HepG2 (cell line): Measurements from ENCODE around the gene AGPAT2.

Experiments used
- EZH2 ChIP-seq: conservative IDR thresholded peaks from 2 replicates; pipeline ENCODE4 v1.6.1; 2012; ENCODE audit warnings: mild to moderate bottlenecking, low read depth, low read length, moderate library complexity
- JUNB ChIP-seq: sonication (generic); formaldehyde crosslinking; IDR thresholded peaks from 2 replicates; pipeline ENCODE4 v1.8.0; 2022; ENCODE audit warnings: missing genetic modification reagents, mild to moderate bottlenecking, borderline replicate concordance
- NR3C1 ChIP-seq: sonication (generic); formaldehyde crosslinking; IDR thresholded peaks from 2 replicates; pipeline ENCODE4 v1.4.0; 2020; ENCODE audit warnings: missing genetic modification reagents
- ZNF121 ChIP-seq: sonication (generic); formaldehyde crosslinking; IDR thresholded peaks from 2 replicates; pipeline ENCODE4 v1.5.0; 2020; ENCODE audit warnings: mild to moderate bottlenecking, missing genetic modification reagents
- ZNF83 ChIP-seq: sonication (generic); formaldehyde crosslinking; IDR thresholded peaks from 2 replicates; pipeline ENCODE4 v1.4.0; 2020; ENCODE audit warnings: missing genetic modification reagents, mild to moderate bottlenecking, borderline replicate concordance
- TF ChIP-seq, protein P1 (sequence below): sonication (generic); formaldehyde crosslinking; IDR thresholded peaks from 2 replicates; pipeline ENCODE4 v1.5.0; 2020; ENCODE audit warnings: mild to moderate bottlenecking, missing genetic modification reagents, moderate library complexity
- TF ChIP-seq, protein P2 (sequence below): sonication (generic); formaldehyde crosslinking; IDR thresholded peaks from 2 replicates; pipeline ENCODE4 v1.4.0; 2020; ENCODE audit warnings: missing genetic modification reagents, borderline replicate concordance

DNA sequence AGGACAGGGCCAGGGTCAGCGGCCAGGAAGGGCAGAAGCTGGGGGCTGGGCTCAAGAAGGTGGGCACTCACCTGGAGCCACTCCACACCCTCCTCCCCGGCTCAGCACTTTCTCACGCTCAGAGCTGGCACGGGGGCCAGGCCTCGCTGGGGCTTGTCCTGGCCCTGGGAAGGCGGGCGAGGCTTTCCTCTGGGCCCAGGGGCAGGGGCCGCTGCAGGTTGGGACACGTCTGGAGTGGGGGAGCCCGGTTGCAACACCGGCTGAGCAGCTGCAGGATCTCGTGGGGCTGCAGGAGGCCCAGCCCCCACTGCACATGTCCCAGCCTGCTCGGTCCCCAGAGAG is 63.4 kb downstream of the AGPAT2 start:
- TF ChIP-seq JUNB (CRISPR knock-in tag) (no peak), ZNF83 (CRISPR knock-in tag) (no peak), EZH2 (no peak), ZNF121 (no peak), NR3C1 (no peak)
- TF ChIP-seq, protein P1, sequence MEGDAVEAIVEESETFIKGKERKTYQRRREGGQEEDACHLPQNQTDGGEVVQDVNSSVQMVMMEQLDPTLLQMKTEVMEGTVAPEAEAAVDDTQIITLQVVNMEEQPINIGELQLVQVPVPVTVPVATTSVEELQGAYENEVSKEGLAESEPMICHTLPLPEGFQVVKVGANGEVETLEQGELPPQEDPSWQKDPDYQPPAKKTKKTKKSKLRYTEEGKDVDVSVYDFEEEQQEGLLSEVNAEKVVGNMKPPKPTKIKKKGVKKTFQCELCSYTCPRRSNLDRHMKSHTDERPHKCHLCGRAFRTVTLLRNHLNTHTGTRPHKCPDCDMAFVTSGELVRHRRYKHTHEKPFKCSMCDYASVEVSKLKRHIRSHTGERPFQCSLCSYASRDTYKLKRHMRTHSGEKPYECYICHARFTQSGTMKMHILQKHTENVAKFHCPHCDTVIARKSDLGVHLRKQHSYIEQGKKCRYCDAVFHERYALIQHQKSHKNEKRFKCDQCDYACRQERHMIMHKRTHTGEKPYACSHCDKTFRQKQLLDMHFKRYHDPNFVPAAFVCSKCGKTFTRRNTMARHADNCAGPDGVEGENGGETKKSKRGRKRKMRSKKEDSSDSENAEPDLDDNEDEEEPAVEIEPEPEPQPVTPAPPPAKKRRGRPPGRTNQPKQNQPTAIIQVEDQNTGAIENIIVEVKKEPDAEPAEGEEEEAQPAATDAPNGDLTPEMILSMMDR (CRISPR knock-in tag) = no peak
- TF ChIP-seq, protein P2, sequence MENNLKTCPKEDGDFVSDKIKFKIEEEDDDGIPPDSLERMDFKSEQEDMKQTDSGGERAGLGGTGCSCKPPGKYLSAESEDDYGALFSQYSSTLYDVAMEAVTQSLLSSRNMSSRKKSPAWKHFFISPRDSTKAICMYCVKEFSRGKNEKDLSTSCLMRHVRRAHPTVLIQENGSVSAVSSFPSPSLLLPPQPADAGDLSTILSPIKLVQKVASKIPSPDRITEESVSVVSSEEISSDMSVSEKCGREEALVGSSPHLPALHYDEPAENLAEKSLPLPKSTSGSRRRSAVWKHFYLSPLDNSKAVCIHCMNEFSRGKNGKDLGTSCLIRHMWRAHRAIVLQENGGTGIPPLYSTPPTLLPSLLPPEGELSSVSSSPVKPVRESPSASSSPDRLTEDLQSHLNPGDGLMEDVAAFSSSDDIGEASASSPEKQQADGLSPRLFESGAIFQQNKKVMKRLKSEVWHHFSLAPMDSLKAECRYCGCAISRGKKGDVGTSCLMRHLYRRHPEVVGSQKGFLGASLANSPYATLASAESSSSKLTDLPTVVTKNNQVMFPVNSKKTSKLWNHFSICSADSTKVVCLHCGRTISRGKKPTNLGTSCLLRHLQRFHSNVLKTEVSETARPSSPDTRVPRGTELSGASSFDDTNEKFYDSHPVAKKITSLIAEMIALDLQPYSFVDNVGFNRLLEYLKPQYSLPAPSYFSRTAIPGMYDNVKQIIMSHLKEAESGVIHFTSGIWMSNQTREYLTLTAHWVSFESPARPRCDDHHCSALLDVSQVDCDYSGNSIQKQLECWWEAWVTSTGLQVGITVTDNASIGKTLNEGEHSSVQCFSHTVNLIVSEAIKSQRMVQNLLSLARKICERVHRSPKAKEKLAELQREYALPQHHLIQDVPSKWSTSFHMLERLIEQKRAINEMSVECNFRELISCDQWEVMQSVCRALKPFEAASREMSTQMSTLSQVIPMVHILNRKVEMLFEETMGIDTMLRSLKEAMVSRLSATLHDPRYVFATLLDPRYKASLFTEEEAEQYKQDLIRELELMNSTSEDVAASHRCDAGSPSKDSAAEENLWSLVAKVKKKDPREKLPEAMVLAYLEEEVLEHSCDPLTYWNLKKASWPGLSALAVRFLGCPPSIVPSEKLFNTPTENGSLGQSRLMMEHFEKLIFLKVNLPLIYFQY = no peak
